ENCODE measurements around the gene IFITM10.

- TF ChIP-seq CTCF (IDR thresholded peaks at IDR 0.05) (no peak), POLR2A (IDR thresholded peaks at IDR 0.05) (no peak)
Observed at GRCh38 chr11:1766719-1767398, 16.5 kb upstream of the IFITM10 start.
